ENCODE data around the gene EGFR. TPM values are rescaled to one million over a fixed set of nuclear protein-coding genes. Genes with fewer than 3 reads are reported as not detected.

EGFR gene
- total RNA-seq, 4 donors from 2014 or later = 36.4 to 73.6 (median 38.7) TPM

DNA sequence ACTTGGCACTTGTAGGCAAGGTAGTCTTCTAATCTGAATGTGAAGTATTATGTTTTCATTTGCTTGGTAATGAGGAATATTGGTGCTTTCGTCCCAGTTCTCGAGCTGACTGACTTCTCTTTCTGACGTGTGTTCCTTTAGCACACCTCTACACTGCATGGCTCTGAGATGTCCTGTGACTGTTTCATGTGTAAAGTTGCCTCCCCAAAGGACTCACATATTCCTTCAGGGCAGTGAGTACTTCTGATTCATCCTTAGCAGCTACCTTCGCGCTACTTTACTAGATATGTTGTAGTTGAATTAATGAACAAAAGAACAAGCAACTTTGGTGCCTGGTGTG lies 113.7 kb downstream of the EGFR start:
- H3K27me3 ChIP-seq = no peaks in the 10 kb centered on the region
- peaks cover 7 to 23% of the 10 kb centered on the region in 2 donors for H3K4me1 ChIP-seq
- no peaks in the 10 kb centered on the region for H3K9me3 ChIP-seq
- intact Hi-C loops (cut with DNase I; ENCODE audit: low total_unique reads) = no loop called here
- no peaks in the 10 kb centered on the region for H3K36me3 ChIP-seq
- no peak overlapping the region for H3K4me3 ChIP-seq
- H3K27ac ChIP-seq = peak overlapping the region; percentile 72 to 74
- no peak for DNase-seq
- TF ChIP-seq, protein P1, sequence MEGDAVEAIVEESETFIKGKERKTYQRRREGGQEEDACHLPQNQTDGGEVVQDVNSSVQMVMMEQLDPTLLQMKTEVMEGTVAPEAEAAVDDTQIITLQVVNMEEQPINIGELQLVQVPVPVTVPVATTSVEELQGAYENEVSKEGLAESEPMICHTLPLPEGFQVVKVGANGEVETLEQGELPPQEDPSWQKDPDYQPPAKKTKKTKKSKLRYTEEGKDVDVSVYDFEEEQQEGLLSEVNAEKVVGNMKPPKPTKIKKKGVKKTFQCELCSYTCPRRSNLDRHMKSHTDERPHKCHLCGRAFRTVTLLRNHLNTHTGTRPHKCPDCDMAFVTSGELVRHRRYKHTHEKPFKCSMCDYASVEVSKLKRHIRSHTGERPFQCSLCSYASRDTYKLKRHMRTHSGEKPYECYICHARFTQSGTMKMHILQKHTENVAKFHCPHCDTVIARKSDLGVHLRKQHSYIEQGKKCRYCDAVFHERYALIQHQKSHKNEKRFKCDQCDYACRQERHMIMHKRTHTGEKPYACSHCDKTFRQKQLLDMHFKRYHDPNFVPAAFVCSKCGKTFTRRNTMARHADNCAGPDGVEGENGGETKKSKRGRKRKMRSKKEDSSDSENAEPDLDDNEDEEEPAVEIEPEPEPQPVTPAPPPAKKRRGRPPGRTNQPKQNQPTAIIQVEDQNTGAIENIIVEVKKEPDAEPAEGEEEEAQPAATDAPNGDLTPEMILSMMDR (IDR thresholded peaks at IDR 0.05) = no peak
- TF ChIP-seq POLR2A (IDR thresholded peaks at IDR 0.05) = no peak

- DNase-seq = peak; percentile 61 to 77
- H3K27ac ChIP-seq = peak overlapping the region; percentile 72 to 74
- no peak overlapping the region for H3K4me3 ChIP-seq
- no peaks in the 10 kb centered on the region for H3K27me3 ChIP-seq
- no peak for TF ChIP-seq POLR2A (IDR thresholded peaks at IDR 0.05)
- TF ChIP-seq, protein P1 (IDR thresholded peaks at IDR 0.05) = no peak
- H3K9me3 ChIP-seq = no peaks in the 10 kb centered on the region
- intact Hi-C loops (cut with DNase I; ENCODE audit: low total_unique reads) = no loop called here
- H3K4me1 ChIP-seq = peaks cover 2 to 20% of the 10 kb centered on the region in 2 donors
- H3K36me3 ChIP-seq = no peaks in the 10 kb centered on the region
Measured at GRCh38 chr7:55132890-55133551, 114.2 kb downstream of the EGFR start.

- H3K27ac ChIP-seq = peak overlapping the region; percentile 72 to 74
- intact Hi-C loops (cut with DNase I; ENCODE audit: low total_unique reads) = no loop called here
- H3K27me3 ChIP-seq = no peaks in the 10 kb centered on the region
- H3K4me1 ChIP-seq = peaks cover 0 to 20% of the 10 kb centered on the region in 2 donors
- no peak for TF ChIP-seq POLR2A (IDR thresholded peaks at IDR 0.05)
- TF ChIP-seq, protein P1 (IDR thresholded peaks at IDR 0.05) = no peak
- no peaks in the 10 kb centered on the region for H3K36me3 ChIP-seq
- DNase-seq = peak in 1 of 2 donors; percentile 66
- no peak overlapping the region for H3K4me3 ChIP-seq
- no peaks in the 10 kb centered on the region for H3K9me3 ChIP-seq
Measured at GRCh38 chr7:55133630-55134358, 115.0 kb downstream of the EGFR start.

- no peak overlapping the region for H3K4me3 ChIP-seq
- H3K27me3 ChIP-seq = no peaks in the 10 kb centered on the region
- H3K4me1 ChIP-seq = peaks cover 0 to 19% of the 10 kb centered on the region in 2 donors
- H3K27ac ChIP-seq = peak overlapping the region; percentile 72 to 74
- H3K36me3 ChIP-seq = no peaks in the 10 kb centered on the region
- no peaks in the 10 kb centered on the region for H3K9me3 ChIP-seq
- TF ChIP-seq, protein P1 (IDR thresholded peaks at IDR 0.05) = no peak
- TF ChIP-seq POLR2A (IDR thresholded peaks at IDR 0.05) = no peak
- intact Hi-C loops (cut with DNase I; ENCODE audit: low total_unique reads) = no loop called here
- no peak for DNase-seq
Measured at GRCh38 chr7:55134359-55134725, 115.5 kb downstream of the EGFR start.

DNA sequence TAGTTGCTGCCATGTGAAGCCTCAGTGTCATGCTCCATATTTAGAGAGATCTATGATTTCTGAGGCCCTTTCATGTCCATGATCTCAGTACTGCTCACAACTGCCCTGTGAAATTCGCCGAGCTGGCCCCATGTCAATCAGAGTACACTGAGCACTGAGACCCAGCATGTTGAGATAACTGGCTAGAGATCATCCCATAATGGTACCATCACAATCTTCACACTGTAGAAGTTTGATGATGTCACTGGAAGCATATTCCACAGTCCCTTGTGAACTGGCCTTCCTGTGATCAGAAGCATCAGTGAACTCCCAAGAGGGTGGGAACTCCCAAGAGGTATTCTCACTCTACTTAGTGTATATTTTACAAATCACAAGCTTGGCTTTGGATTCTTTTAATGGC lies 116.0 kb downstream of the EGFR start:
- Histone ChIP-seq H3K4me3 (no peak overlapping the region), H3K36me3 (no peaks in the 10 kb centered on the region), H3K27me3 (no peaks in the 10 kb centered on the region), H3K9me3 (no peaks in the 10 kb centered on the region), H3K27ac (no peak overlapping the region), H3K4me1 (peaks cover 0 to 15% of the 10 kb centered on the region in 2 donors)
- TF ChIP-seq, protein P1 (IDR thresholded peaks at IDR 0.05) = no peak
- TF ChIP-seq POLR2A (IDR thresholded peaks at IDR 0.05) = no peak
- intact Hi-C loops (cut with DNase I; ENCODE audit: low total_unique reads) = no loop called here
- no peak for DNase-seq

All from uterus (tissue), 4 donors.